ENCODE results near the gene TTC28.

- TF ChIP-seq YY1 (IDR thresholded peaks at IDR 0.05; ENCODE audit: low read depth, low read length) (no peak), RFX5 (IDR thresholded peaks at IDR 0.05; ENCODE audit: low read depth, low read length) (no peak), NBN (IDR thresholded peaks at IDR 0.05) (no peak), POLR2AphosphoS5 (IDR thresholded peaks at IDR 0.05; ENCODE audit: low read length) (no peak), CTCF (IDR thresholded peaks at IDR 0.05 in 2 of 3, conservative IDR thresholded peaks at IDR 0.05 in 1 of 3; ENCODE audit: control insufficient read depth in 2 of 3, extremely low read depth in 1 of 3, insufficient read depth in 1 of 3, low read depth in 3 of 3, low read length in 3 of 3) (no peak), SUZ12 (IDR thresholded peaks at IDR 0.05; ENCODE audit: unreplicated experiment) (no peak), STAT3 (IDR thresholded peaks at IDR 0.05; ENCODE audit: low read depth, low read length) (no peak), ESRRA (IDR thresholded peaks at IDR 0.05; ENCODE audit: low read length) (no peak), E2F4 (IDR thresholded peaks at IDR 0.05; ENCODE audit: low read depth, low read length) (no peak), SMC3 (IDR thresholded peaks at IDR 0.05; ENCODE audit: borderline replicate concordance, low read length) (no peak), EZH2 (IDR thresholded peaks at IDR 0.05; ENCODE audit: borderline replicate concordance, control insufficient read depth, low read depth, low read length) (no peak), POLR2A (IDR thresholded peaks at IDR 0.05; ENCODE audit: low read depth, low read length) (no peak)
These were observed 442.5 kb downstream of the TTC28 start for GRCh38 chr22:28237112-28237511.

All from GM12878 (cell line).